ENCODE results near the gene TACC3.

The TACC3 gene

DNA sequence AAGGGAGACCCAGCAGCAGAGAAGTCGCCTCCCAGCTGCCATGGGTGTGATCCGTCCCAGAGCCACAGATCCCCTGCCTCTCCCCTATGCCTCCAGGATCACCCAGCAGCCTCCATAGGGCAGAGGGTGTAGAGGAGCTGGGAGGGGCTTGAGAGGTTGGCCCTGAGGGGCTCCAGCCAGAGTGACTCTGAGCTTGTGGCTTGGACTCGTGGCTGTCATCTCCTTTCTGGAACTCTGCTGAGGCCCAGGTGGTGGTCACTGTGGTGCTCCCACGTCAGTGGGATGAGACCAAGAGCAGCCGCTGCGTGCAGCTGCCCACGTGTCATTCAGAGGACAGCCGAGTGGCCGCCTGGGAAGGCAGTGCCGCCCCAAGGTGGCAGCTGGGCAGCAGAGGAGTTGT lies 4.2 kb downstream of the TACC3 start:
- DNase-seq: no peak

DNA sequence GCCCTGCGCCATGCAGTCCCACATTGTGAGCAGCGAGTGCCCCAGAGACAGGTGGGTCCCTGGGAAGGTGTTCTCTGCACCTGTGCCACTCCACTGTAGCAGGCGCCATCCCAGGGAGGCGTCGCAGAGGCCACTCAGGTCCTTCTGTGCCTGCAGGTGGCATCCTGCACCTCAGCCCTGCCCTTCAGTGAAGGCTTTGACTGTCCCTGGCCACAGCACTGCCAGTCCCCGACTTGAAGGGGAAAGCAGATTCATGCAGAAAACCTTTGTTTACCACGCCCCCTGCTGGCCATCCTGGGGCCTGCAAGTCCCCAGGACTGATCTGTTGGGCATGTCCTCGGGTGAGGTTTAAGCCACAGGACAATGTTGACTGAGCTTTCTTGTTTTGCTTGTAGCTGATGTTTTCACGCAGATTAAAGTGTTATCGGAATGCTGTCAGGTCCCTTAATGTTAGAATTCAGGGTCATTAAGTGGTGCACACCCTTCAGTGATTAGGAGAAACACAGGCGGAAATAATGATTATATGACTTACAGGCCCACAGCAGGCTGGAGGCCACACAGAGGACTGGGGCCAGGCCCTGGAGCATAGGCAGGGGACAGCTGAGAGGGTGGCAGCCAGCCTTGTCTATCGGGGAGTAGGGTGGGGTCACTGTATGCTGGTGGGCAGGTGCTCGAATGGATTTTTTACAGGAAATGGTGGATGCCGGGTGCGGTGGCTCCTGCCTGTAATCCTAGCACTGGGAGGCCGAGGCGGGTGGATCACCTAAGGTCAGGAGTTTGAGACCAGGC lies 5.0 kb downstream of the TACC3 start:
- peak; percentile 90 for DNase-seq

- DNase-seq: no peak
Measured at GRCh38 chr4:1727117-1728031, 6.1 kb downstream of the TACC3 start.

DNA sequence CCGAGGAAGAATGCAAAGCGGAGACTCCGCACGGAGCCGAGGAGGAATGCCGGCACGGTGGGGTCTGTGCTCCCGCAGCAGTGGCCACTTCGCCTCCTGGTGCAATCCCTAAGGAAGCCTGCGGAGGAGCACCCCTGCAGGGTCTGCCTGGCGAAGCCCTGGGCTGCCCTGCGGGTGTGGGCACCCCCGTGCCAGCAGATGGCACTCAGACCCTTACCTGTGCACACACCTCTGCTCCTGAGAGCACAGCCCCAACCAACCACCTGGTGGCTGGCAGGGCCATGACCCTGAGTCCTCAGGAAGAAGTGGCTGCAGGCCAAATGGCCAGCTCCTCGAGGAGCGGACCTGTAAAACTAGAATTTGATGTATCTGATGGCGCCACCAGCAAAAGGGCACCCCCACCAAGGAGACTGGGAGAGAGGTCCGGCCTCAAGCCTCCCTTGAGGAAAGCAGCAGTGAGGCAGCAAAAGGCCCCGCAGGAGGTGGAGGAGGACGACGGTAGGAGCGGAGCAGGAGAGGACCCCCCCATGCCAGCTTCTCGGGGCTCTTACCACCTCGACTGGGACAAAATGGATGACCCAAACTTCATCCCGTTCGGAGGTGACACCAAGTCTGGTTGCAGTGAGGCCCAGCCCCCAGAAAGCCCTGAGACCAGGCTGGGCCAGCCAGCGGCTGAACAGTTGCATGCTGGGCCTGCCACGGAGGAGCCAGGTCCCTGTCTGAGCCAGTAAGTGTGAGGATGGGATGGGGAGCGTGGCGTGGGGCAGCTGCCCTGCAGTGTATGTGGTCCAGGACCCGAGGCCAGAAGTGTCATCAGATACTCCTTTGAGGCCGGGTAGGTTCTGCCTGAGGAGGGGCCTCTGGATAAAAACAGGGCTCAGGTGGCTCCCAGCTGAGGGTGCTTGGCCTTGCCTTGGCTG lies 7.0 kb downstream of the TACC3 start:
- DNase-seq: no peak

DNA sequence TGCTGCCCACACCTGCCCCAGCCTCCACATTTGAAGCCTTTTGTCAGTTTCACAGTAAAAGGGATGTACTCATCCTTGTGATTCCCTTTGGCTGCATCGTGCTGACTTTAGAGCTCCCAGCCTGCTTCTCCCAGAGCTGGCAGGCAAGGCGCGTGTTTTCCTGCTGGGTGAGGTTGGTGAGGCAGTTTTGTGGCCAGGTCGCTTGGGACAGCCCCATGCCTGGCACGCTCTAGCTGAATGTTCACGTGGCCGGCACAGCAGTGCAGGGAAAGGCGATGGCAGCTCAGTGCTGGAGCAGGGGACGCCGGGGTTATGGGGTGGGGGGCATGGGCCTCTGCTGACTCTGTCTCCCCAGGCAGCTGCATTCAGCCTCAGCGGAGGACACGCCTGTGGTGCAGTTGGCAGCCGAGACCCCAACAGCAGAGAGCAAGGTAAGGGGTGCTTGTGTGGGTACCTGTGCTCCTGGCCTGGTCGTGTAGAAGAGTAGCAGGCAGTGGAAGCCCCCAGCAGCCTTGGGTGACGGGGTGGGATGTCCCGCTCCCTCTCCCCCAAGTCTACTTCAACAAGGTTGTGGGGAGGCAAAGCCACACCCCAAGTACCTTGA lies 9.3 kb downstream of the TACC3 start:
- no peak for DNase-seq

GRCh38 chr4:1731180-1731579 lies 9.9 kb downstream of the TACC3 start:
- no peak for DNase-seq

DNA sequence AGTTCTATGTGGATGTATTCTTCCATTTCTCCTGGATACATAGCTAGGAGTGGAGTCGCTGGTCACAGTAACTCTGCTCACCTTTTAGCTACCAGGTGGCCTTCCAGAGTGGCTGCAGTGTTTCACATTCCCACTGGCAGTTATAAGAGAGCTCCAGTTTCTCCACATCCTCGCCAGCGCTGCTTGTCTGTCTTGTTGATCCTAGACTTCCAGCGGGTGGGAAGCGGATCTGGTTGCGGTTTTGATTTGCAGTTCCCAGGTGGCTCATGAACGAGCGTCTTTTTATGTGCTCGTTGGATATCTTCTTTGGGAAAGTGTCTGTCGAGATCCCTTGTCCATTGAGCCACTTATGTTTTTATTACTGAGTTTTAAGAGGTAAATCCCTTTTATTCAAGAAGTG lies 11.6 kb downstream of the TACC3 start:
- no peak for DNase-seq

DNA sequence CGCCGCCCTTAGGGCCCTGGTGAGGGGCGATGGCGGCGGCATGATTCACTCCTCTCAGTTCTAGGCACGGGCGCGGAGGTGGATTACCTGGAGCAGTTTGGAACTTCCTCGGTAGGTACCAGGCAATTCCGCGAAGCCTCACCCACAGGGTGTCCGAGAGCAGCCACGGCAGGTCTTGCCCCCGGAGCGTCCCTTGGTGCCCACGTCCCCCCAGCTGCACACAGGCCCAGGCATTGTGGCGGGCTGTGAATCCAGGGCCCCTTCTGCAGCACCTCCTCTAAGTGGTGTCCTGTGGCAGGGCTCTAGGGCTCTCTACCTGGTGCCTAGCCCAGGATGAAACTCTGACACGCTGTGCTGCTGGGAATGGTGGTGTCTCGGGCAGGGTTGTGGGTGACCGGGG lies 13.9 kb downstream of the TACC3 start:
- DNase-seq: no peak

DNA sequence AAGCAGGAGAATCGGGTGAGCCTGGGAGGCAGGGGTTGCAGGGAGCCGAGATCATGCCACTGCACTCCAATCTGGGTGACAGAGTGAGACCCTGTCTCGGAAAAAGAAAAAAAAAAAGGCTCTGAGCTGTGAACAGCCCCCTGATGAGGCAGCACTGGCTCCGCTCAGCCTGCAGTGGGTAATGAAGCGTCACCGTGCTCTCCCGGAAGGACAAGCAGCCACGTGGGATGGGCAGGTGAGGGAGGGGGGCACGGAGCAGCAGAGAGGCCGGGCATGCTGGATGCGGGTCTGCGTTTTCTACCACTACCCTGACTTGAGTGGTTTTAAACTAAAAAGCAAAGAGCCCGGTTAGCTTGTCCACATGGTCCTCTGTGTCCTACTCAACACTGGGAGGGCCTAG lies 15.5 kb downstream of the TACC3 start:
- no peak for DNase-seq

DNA sequence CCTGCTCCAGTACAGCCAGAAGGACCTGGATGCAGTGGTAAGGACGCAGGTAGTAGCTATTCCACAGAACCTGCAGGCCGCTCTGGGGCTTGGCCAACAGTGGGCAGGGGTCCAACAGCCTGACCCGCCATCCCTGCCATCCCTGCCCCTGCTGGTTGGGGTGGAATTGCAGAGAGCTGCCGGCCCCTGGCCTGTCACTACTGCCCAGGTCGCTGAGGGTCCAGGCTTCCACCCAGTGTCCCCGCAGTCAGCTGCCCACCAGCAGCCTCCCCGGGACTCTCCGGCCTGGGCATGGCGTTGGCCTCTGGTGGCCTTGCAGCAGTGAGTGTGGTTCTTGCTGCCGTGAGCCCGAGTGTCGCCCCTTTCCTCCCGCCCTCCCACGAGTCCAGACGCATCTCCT lies 16.3 kb downstream of the TACC3 start:
- DNase-seq: no peak

DNA sequence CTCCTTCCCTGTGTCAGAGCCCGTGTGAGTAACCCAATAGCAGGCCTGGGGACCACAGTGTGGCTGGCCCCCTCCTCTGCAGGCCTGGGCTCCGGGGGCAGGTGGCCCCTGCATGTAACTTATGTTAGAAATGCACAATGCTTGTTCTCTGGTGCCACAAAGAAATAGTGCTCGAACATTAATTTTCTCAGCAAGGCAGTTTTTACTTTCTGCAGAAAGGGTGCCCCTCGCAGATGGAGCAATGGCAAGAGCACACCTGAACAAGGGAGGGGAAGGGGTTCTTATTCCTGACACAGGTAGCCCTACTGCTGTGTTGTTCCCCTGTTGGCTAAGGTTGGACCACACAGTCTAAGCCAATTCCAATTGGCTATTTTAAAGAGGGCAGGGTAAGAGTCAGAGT lies 17.1 kb downstream of the TACC3 start:
- DNase-seq: no peak

DNA sequence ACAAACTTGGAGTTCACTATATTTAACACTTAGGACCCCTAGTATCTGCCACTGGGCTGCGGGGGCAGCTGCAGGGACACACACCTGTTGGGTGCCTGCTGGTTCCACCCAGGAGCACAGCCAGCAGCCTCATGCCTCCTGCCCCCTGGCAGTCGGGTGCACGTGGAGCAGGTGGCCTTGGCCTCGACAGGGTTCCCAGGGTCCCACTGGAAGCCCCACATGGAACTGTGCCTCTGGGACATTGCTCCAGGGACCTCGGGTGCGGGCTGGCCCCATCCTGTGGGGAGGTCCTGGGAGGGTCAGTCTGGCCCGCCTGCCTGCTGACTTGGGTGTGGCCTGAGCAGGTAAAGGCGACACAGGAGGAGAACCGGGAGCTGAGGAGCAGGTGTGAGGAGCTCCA lies 18.0 kb downstream of the TACC3 start:
- DNase-seq: no peak

- DNase-seq: no peak
Measured at GRCh38 chr4:1740021-1740545, 18.8 kb downstream of the TACC3 start.

GRCh38 chr4:1741208-1741607 lies 19.9 kb downstream of the TACC3 start:
- DNase-seq: no peak

DNA sequence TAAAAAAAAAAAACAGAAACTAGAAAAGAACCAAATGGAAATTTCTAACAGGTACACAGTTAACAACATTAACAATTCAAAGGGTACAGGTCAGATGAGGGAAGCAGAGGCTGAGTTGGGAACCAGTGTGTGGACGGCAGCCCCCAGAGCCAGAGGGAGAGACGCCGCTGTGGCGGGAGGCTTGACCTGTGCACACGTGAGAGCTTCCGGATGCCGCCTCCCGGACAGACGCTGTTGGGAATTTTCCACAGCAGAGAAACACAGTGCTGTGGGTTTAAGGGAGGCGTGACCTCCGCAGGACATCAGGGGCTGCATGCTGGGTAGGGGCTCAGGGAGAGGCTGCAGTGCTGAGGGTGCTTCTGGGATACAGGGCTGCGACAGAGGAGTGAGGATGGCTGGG lies 22.2 kb downstream of the TACC3 start:
- DNase-seq: no peak

- DNase-seq: no peak
Measured at GRCh38 chr4:1743975-1744374, 22.7 kb downstream of the TACC3 start.

- no peak for DNase-seq
Measured at GRCh38 chr4:1744552-1744951, 23.2 kb downstream of the TACC3 start.

DNA sequence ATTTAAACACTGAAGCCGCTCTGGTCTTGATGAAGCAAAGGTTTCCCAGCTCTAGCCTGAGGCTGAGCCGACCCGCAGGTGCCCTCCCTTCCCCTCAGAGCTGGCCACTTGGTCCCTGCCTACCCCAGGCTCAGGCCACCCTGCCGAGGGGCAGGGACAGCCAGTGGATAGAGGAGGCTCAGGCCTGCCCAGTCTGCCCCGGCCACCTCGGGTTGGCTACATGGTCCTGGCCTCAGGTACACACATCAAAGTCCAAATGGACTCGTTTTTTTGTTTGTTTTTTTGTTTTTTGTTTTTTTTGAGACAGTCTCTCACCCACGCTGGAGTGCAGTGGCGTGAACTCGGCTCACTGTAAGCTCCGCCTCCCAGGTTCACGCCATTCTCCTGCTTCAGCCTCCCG lies 23.8 kb downstream of the TACC3 start:
- DNase-seq: no peak

DNA sequence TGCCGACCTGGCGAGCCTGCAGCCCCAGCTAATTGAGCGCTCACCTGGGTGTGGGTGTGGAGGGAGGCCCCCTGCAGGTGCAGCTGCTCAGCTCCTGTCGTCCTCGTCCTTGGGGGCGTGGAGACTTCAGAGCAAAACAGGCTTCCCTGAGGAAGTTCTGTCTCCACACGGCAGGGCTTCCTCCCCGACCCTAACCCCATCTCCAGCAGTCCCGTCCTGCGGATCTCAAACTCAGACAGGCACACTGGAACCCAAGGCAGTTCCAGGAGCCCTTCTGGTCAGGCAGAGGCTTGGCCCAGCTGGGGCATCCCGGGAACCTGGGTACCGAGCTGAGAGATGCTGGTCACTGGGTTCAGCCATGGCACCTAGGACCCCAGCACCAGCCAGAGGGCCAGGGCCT lies 24.4 kb downstream of the TACC3 start:
- DNase-seq: no peak

- peak; percentile 75 for DNase-seq
Measured at GRCh38 chr4:1746265-1746691, 25.0 kb downstream of the TACC3 start.

GRCh38 chr4:1746919-1747602 lies 25.7 kb downstream of the TACC3 start:
- DNase-seq: no peak

DNA sequence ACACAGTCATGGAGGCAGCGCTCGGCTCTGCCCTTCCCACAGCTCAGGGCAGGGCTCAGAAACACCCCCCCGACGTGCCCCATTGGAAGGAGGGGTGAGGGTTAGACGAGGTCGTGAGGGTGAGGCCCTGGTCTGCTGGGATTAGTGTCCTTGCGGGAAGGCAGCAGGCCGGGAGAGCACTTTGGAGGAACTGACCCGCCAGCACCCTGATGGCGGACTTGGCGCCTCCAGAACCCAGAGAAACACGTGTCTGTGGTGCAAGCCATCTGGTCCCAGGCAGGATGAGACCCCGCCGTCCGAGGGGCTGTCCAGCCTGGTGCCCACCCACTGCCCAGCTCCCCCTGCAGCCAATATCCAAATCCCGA lies 26.3 kb downstream of the TACC3 start:
- no peak for DNase-seq
